ENCODE results near the gene MYL2.

- TF ChIP-seq CTCF (IDR thresholded peaks at IDR 0.05) (no peak), ZFX (IDR thresholded peaks at IDR 0.05; ENCODE audit: borderline replicate concordance) (no peak)
Measured at GRCh38 chr12:110906516-110906915, 13.9 kb downstream of the MYL2 start.

Measured in 22Rv1 (cell line).